Loucy (cell line): ENCODE measurements around the gene KRT34.

ENCODE experiments used
- H2AFZ ChIP-seq: fragments of 200-600 bp; sonication (generic); 2 replicates; pipeline ENCODE4 v1.6.0; 2016; ENCODE audit warnings: antibody characterized with exemption, mild to moderate bottlenecking, low read length, moderate library complexity
- H3F3A ChIP-seq: fragments of 200-600 bp; 2 replicates; pipeline ENCODE4 v1.6.0; 2016; ENCODE audit warnings: antibody characterized with exemption, low read depth, mild to moderate bottlenecking
- H3K27me3 ChIP-seq: fragments of 200-600 bp; sonication (generic); 2 replicates; pipeline ENCODE4 v1.6.1; 2014; ENCODE audit warnings: low read length, mild to moderate bottlenecking; ENCODE audit not compliant: insufficient read depth, poor library complexity, severe bottlenecking
- H3K36me3 ChIP-seq: fragments of 200-600 bp; sonication (generic); 2 replicates; pipeline ENCODE4 v1.6.1; 2016; ENCODE audit warnings: low read length; ENCODE audit not compliant: insufficient read depth
- H3K4me1 ChIP-seq: fragments of 200-600 bp; sonication (generic); 2 replicates; pipeline ENCODE4 v1.5.1; 2014; ENCODE audit warnings: low read length, mild to moderate bottlenecking; ENCODE audit not compliant: insufficient read depth, poor library complexity, severe bottlenecking
- H3K4me2 ChIP-seq: fragments of 200-600 bp; sonication (generic); 2 replicates; pipeline ENCODE4 v1.6.0; 2014; ENCODE audit warnings: antibody characterized with exemption, low read length, low read depth, mild to moderate bottlenecking; ENCODE audit not compliant: poor library complexity, severe bottlenecking
- H3K4me3 ChIP-seq: fragments of 200-600 bp; sonication (generic); 2 replicates; pipeline ENCODE4 v1.5.1; 2014; ENCODE audit warnings: low read length, mild to moderate bottlenecking, mixed read lengths; ENCODE audit not compliant: poor library complexity, severe bottlenecking
- H3K79me2 ChIP-seq: fragments of 200-600 bp; sonication (generic); 2 replicates; pipeline ENCODE4 v1.6.1; 2014; ENCODE audit warnings: low read length; ENCODE audit not compliant: insufficient read depth
- H3K9ac ChIP-seq: fragments of 200-600 bp; sonication (generic); 2 replicates; pipeline ENCODE4 v1.6.0; 2014; ENCODE audit warnings: mild to moderate bottlenecking, low read depth, low read length, moderate library complexity; ENCODE audit not compliant: poor library complexity, severe bottlenecking
- H3K9me2 ChIP-seq: fragments of 200-600 bp; sonication (generic); replicated peaks from 2 replicates; pipeline ENCODE4 v1.6.1; 2016; ENCODE audit warnings: low read depth, low read length, mixed read lengths
- H3K9me3 ChIP-seq: fragments of 200-600 bp; sonication (generic); 2 replicates; pipeline ENCODE4 v1.6.1; 2014; ENCODE audit warnings: mild to moderate bottlenecking, antibody characterized with exemption, low read length, low read depth; ENCODE audit not compliant: insufficient read depth
- H4K20me1 ChIP-seq: fragments of 200-600 bp; sonication (generic); 2 replicates; pipeline ENCODE4 v1.6.0; 2014; ENCODE audit warnings: antibody characterized with exemption, low read length, mild to moderate bottlenecking; ENCODE audit not compliant: insufficient read depth, poor library complexity, severe bottlenecking
- EZH2phosphoT487 ChIP-seq: fragments of 200-600 bp; IDR thresholded peaks from 2 replicates; pipeline ENCODE4 v1.6.1; 2018; ENCODE audit warnings: antibody characterized with exemption, mild to moderate bottlenecking, moderate library complexity, borderline replicate concordance
- TF ChIP-seq, protein P1 (sequence below): fragments of 200-600 bp; sonication (generic); conservative IDR thresholded peaks from 2 replicates; pipeline ENCODE4 v1.5.1; 2014; ENCODE audit warnings: mild to moderate bottlenecking, antibody characterized with exemption, low read length

The KRT34 gene

DNA sequence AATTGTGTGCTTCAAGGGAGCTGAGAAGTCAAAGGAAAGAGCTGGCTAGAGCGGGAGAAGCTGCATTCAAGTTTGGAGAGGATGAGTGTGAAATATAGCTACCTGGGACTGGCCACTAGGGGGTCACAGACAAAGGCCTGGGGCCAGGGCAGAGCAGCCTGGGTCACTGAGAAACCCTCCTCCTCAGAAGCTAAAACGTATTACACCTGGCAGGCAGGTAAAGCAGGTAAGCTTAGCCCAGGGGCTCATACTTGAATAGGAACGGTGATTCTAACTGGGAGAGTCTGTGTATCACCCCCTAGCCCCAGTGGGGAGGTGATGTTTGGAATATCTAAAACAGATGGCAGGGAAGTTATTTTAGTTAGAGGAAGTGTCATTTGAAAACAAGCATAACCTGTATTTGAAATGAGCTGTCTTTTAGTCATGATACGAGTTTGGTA, 35.5 kb upstream of the KRT34 start:
- H3K27me3 ChIP-seq: peaks cover 9% of the 10 kb centered on the region
- no peaks in the 10 kb centered on the region for H3K79me2 ChIP-seq
- H2AFZ ChIP-seq: no peak overlapping the region
- H3K4me2 ChIP-seq: no peak overlapping the region
- TF ChIP-seq EZH2phosphoT487: no peak
- TF ChIP-seq, protein P1, sequence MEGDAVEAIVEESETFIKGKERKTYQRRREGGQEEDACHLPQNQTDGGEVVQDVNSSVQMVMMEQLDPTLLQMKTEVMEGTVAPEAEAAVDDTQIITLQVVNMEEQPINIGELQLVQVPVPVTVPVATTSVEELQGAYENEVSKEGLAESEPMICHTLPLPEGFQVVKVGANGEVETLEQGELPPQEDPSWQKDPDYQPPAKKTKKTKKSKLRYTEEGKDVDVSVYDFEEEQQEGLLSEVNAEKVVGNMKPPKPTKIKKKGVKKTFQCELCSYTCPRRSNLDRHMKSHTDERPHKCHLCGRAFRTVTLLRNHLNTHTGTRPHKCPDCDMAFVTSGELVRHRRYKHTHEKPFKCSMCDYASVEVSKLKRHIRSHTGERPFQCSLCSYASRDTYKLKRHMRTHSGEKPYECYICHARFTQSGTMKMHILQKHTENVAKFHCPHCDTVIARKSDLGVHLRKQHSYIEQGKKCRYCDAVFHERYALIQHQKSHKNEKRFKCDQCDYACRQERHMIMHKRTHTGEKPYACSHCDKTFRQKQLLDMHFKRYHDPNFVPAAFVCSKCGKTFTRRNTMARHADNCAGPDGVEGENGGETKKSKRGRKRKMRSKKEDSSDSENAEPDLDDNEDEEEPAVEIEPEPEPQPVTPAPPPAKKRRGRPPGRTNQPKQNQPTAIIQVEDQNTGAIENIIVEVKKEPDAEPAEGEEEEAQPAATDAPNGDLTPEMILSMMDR: peak; percentile 70
- H3K9me3 ChIP-seq: no peaks in the 10 kb centered on the region
- H3K9ac ChIP-seq: no peak overlapping the region
- no peaks in the 10 kb centered on the region for H3K36me3 ChIP-seq
- no peaks in the 10 kb centered on the region for H3K9me2 ChIP-seq
- H4K20me1 ChIP-seq: no peaks in the 10 kb centered on the region
- no peaks in the 10 kb centered on the region for H3K4me1 ChIP-seq
- no peaks in the 10 kb centered on the region for H3F3A ChIP-seq
- no peak overlapping the region for H3K4me3 ChIP-seq

DNA sequence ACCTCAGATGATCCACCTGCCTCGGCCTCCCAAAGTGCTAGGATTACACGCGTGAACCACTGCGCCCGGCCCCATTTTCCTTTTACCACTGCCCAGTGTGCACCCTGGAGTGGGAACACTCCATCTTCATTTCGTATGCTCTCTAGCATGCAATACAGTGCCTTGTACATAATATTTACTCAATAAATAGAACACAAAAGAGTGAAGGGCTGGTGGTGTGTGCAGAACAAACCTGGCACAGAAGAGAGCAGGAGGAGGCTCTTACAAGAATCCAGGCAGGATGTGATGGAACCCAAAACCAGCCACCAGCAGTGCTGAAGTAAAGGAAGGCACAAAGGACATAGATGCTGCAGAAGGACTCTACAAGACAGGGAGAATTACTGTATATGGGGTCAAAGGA, 35.0 kb upstream of the KRT34 start:
- H3K4me2 ChIP-seq: no peak overlapping the region
- no peaks in the 10 kb centered on the region for H3F3A ChIP-seq
- no peaks in the 10 kb centered on the region for H4K20me1 ChIP-seq
- no peaks in the 10 kb centered on the region for H3K9me3 ChIP-seq
- no peak overlapping the region for H2AFZ ChIP-seq
- no peaks in the 10 kb centered on the region for H3K4me1 ChIP-seq
- H3K4me3 ChIP-seq: no peak overlapping the region
- no peak for TF ChIP-seq EZH2phosphoT487
- TF ChIP-seq, protein P1: no peak
- H3K9me2 ChIP-seq: no peaks in the 10 kb centered on the region
- H3K9ac ChIP-seq: no peak overlapping the region
- H3K79me2 ChIP-seq: no peaks in the 10 kb centered on the region
- H3K27me3 ChIP-seq: peaks cover 9% of the 10 kb centered on the region
- no peaks in the 10 kb centered on the region for H3K36me3 ChIP-seq

DNA sequence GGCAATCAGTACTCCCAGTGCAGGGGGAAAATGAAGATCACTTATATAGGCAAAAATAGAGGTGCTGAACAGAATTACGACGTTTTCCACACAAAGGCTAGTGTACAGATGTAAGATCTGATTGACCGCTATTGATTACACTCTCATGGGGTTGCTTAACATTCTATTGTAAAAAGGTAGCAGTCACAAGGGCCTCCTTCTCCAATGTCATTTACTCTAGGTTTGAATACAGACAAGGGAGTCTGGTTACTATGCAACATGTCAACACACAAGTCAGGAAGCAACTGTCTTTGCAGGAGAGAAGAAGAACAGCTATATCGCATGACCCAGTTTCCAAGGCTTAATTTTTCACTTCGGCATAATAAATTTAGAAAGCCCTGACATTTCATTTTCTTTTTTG, 34.4 kb upstream of the KRT34 start:
- Histone ChIP-seq H2AFZ (no peak overlapping the region), H3F3A (no peaks in the 10 kb centered on the region), H3K4me1 (no peaks in the 10 kb centered on the region), H3K9me3 (no peaks in the 10 kb centered on the region), H3K4me2 (no peak overlapping the region), H3K79me2 (no peaks in the 10 kb centered on the region), H3K9me2 (no peaks in the 10 kb centered on the region), H3K9ac (no peak overlapping the region), H3K4me3 (no peak overlapping the region), H3K27me3 (peaks cover 9% of the 10 kb centered on the region), H3K36me3 (no peaks in the 10 kb centered on the region), H4K20me1 (no peaks in the 10 kb centered on the region)
- TF ChIP-seq, protein P1: no peak
- TF ChIP-seq EZH2phosphoT487: no peak
